ENCODE results near the gene RAD17.

The RAD17 gene

DNA sequence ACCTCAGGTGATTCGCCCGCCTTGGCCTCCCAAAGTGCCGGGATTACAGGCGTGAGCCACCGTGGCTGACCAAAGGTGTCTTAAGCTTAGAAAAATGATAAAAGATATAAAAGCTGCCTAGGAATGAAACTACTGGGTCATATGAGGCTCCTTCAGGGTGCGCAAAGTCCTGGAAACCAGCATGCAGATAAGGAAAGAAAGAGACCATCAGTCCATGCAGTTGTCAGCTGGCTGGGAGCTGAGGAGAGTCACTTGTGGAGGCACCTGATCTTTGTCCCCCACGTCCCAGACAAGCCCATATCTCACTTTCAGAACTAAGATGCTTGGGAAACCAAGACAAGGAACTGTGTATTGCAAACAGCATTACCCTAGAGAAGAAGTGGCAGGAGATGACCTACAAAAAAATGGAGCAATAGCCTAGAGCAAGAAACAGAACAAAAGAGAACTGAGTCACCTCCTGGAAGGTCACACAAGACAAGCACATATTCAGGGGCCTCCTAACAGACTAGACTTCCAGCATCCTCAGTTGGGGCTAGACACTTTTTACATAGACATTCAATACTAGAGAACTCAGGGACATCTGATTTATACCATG, 34.2 kb upstream of the RAD17 start:
- H3K4me3 ChIP-seq (ENCODE audit: low read depth, low read length), result no peak overlapping the region
- TF ChIP-seq, protein P1, sequence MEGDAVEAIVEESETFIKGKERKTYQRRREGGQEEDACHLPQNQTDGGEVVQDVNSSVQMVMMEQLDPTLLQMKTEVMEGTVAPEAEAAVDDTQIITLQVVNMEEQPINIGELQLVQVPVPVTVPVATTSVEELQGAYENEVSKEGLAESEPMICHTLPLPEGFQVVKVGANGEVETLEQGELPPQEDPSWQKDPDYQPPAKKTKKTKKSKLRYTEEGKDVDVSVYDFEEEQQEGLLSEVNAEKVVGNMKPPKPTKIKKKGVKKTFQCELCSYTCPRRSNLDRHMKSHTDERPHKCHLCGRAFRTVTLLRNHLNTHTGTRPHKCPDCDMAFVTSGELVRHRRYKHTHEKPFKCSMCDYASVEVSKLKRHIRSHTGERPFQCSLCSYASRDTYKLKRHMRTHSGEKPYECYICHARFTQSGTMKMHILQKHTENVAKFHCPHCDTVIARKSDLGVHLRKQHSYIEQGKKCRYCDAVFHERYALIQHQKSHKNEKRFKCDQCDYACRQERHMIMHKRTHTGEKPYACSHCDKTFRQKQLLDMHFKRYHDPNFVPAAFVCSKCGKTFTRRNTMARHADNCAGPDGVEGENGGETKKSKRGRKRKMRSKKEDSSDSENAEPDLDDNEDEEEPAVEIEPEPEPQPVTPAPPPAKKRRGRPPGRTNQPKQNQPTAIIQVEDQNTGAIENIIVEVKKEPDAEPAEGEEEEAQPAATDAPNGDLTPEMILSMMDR (IDR thresholded peaks at IDR 0.05; ENCODE audit: insufficient read depth, low read depth, low read length, missing control alignments), result no peak
- DNase-seq (ENCODE audit: low read depth), result no peak

GRCh38 chr5:69341520-69342161, 28.0 kb upstream of the RAD17 start:
- TF ChIP-seq, protein P1 (IDR thresholded peaks at IDR 0.05; ENCODE audit: insufficient read depth, low read depth, low read length, missing control alignments), result no peak
- DNase-seq (ENCODE audit: low read depth), result no peak
- H3K4me3 ChIP-seq (ENCODE audit: low read depth, low read length), result no peak overlapping the region

- DNase-seq (ENCODE audit: low read depth), result no peak
Observed at GRCh38 chr5:69343083-69343482, 26.5 kb upstream of the RAD17 start.

GRCh38 chr5:69350664-69351063, 19.0 kb upstream of the RAD17 start:
- TF ChIP-seq, protein P1 (IDR thresholded peaks at IDR 0.05; ENCODE audit: insufficient read depth, low read depth, low read length, missing control alignments), result no peak
- no peak overlapping the region for H3K4me3 ChIP-seq (ENCODE audit: low read depth, low read length)
- DNase-seq (ENCODE audit: low read depth), result no peak

More at GRCh38 chr5:69343083-69343482, 26.5 kb upstream of the RAD17 start:
- TF ChIP-seq, protein P1 (IDR thresholded peaks at IDR 0.05; ENCODE audit: insufficient read depth, low read depth, low read length, missing control alignments), result no peak
- H3K4me3 ChIP-seq (ENCODE audit: low read depth, low read length), result no peak overlapping the region

DNA sequence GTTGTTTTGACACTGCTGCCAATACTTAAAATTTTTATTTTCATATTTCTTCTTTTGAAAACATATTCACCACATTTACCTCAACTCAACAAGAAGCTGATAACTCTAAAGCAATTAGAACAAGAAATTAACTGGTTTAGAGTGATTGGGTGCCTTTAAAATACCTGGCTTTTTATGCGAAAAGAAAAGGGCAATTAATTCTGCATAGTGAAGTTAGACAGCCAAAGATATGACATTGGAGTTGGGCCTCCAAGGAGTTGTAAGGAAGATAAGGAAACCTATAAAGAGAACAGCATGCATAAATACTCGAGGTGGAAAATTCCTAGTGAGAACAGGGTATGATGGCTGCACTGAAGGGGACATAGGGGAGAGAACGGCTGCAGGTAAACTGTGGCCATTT, 9.9 kb upstream of the RAD17 start:
- DNase-seq (ENCODE audit: low read depth), result no peak
- TF ChIP-seq, protein P1 (IDR thresholded peaks at IDR 0.05; ENCODE audit: insufficient read depth, low read depth, low read length, missing control alignments), result no peak
- H3K4me3 ChIP-seq (ENCODE audit: low read depth, low read length), result no peak overlapping the region

DNA sequence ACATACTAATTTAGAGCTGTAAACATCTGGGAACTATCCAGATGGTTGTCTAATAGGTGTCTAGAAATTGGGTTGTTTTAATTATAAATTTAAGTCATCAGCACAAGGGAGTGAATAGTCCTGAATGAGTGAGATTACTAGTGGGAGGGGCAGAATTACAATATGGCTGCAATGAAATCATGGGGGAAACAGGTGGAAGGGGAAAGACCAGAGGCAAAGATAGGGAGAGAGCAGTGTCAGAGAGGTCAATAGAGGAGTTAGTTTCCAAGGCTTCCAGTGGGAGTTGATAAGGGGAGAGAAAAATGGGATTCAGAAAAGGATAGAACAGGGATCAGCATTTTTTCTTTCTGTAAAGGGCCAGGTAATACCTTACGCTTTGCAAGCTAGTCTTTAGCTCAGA, 9.2 kb upstream of the RAD17 start:
- TF ChIP-seq, protein P1 (IDR thresholded peaks at IDR 0.05; ENCODE audit: insufficient read depth, low read depth, low read length, missing control alignments), result no peak
- DNase-seq (ENCODE audit: low read depth), result no peak

DNA sequence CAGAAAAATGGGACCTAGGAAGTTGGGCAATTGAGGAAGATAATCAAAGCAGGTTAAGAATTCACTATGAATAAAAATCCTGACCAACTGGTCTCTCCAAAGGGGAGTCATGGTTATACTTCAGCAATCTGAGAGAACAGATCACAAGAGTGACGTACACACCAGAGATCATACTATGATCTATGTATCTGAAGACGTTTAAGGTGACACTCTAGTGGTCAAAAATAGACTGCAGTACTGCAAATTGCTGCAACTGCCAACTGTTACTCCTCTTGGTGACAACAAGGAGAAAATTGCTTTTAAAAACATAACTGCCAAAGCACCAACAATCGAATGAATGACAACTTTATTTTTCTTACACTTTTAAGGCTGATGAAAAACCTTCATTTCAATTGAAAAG, 5.2 kb upstream of the RAD17 start:
- no peak overlapping the region for H3K4me3 ChIP-seq (ENCODE audit: low read depth, low read length)
- DNase-seq (ENCODE audit: low read depth), result peak; percentile 35
- TF ChIP-seq, protein P1 (IDR thresholded peaks at IDR 0.05; ENCODE audit: insufficient read depth, low read depth, low read length, missing control alignments), result peak; percentile 50

More for the DNA sequence above, 9.2 kb upstream of the RAD17 start:
- no peak overlapping the region for H3K4me3 ChIP-seq (ENCODE audit: low read depth, low read length)

Data from GM12865 (cell line).